Lower lobe of right lung (tissue), 2 donors: ENCODE results near the gene C1orf116. TPM values are rescaled to one million over a fixed set of nuclear protein-coding genes. Genes with fewer than 3 reads are reported as not detected.

Source experiments
- ATAC-seq, 2 donors: fragments of 200-7000 bp; cut with Tn5 transposase; one replicate each; pipeline ENCODE4 v1.9.1; 2020 to 2022; ENCODE audit warnings: mild to moderate bottlenecking in 2 of 2, moderate library complexity in 2 of 2
- DNase-seq: peaks from one replicate; pipeline ENCODE4 v3.0.0-alpha.2; 2020
- H3K27ac ChIP-seq: fragments of 200-600 bp; one replicate; pipeline ENCODE4 v1.8.0; 2022
- H3K27me3 ChIP-seq: fragments of 200-600 bp; one replicate; pipeline ENCODE4 v1.8.0; 2022; ENCODE audit warnings: low read depth
- H3K36me3 ChIP-seq: fragments of 200-600 bp; one replicate; pipeline ENCODE4 v1.8.0; 2022; ENCODE audit warnings: mild to moderate bottlenecking
- H3K4me1 ChIP-seq: fragments of 200-600 bp; one replicate; pipeline ENCODE4 v1.8.0; 2022
- H3K4me3 ChIP-seq: fragments of 200-600 bp; one replicate; pipeline ENCODE4 v1.8.0; 2022; ENCODE audit warnings: mild to moderate bottlenecking
- H3K9me3 ChIP-seq: fragments of 200-600 bp; one replicate; pipeline ENCODE4 v1.8.0; 2022
- intact Hi-C: fragments of 100-400 bp; cut with DNase I; formaldehyde crosslinking; loops from one replicate; pipeline ENCODE4 v1.11.0; 2022
- total RNA-seq: library from RNA; stranded (reverse); fragmentation: NEBNext Ultra II Directional; extraction: Animal tissue kit (Norgen Biotek cat#: 25700); gene quantifications from one replicate; pipeline ENCODE4 v1.2.1, GENCODE V29; 2021
- TF ChIP-seq, protein P1 (sequence below): fragments of 200-600 bp; IDR thresholded peaks from one replicate; pipeline ENCODE4 v1.8.0; 2022; ENCODE audit warnings: antibody characterized with exemption, mild to moderate bottlenecking
- donor health status: DM: no; HTN: yes; CAD: no; lungs with severe emphysema.

C1orf116 gene
- total RNA-seq, 1 donor from 2014 or later = 123 TPM

- ATAC-seq = peak; percentile 86 to 88
- intact Hi-C loops = no loop called here
- DNase-seq = peak; percentile 62
Measured at GRCh38 chr1:206982216-206982615, 50.3 kb downstream of the C1orf116 start.

GRCh38 chr1:206979379-206980043, 53.0 kb downstream of the C1orf116 start:
- no peaks in the 10 kb centered on the region for H3K27me3 ChIP-seq
- no peak overlapping the region for H3K4me3 ChIP-seq
- TF ChIP-seq, protein P1, sequence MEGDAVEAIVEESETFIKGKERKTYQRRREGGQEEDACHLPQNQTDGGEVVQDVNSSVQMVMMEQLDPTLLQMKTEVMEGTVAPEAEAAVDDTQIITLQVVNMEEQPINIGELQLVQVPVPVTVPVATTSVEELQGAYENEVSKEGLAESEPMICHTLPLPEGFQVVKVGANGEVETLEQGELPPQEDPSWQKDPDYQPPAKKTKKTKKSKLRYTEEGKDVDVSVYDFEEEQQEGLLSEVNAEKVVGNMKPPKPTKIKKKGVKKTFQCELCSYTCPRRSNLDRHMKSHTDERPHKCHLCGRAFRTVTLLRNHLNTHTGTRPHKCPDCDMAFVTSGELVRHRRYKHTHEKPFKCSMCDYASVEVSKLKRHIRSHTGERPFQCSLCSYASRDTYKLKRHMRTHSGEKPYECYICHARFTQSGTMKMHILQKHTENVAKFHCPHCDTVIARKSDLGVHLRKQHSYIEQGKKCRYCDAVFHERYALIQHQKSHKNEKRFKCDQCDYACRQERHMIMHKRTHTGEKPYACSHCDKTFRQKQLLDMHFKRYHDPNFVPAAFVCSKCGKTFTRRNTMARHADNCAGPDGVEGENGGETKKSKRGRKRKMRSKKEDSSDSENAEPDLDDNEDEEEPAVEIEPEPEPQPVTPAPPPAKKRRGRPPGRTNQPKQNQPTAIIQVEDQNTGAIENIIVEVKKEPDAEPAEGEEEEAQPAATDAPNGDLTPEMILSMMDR = peak; percentile 44
- no peaks in the 10 kb centered on the region for H3K4me1 ChIP-seq
- no peak overlapping the region for H3K27ac ChIP-seq
- no peaks in the 10 kb centered on the region for H3K36me3 ChIP-seq
- no peaks in the 10 kb centered on the region for H3K9me3 ChIP-seq
- DNase-seq = no peak
- ATAC-seq = peak; percentile 59 to 72
- intact Hi-C loops = no loop called here

More at GRCh38 chr1:206982216-206982615, 50.3 kb downstream of the C1orf116 start:
- TF ChIP-seq, protein P1 = peak; percentile 72
- Histone ChIP-seq H3K9me3 (no peaks in the 10 kb centered on the region), H3K27ac (no peak overlapping the region), H3K36me3 (no peaks in the 10 kb centered on the region), H3K27me3 (no peaks in the 10 kb centered on the region), H3K4me3 (no peak overlapping the region), H3K4me1 (no peaks in the 10 kb centered on the region)

GRCh38 chr1:206978259-206978658, 54.3 kb downstream of the C1orf116 start:
- TF ChIP-seq, protein P1 = no peak
- no peak overlapping the region for H3K27ac ChIP-seq
- ATAC-seq = peak; percentile 40 to 71

DNA sequence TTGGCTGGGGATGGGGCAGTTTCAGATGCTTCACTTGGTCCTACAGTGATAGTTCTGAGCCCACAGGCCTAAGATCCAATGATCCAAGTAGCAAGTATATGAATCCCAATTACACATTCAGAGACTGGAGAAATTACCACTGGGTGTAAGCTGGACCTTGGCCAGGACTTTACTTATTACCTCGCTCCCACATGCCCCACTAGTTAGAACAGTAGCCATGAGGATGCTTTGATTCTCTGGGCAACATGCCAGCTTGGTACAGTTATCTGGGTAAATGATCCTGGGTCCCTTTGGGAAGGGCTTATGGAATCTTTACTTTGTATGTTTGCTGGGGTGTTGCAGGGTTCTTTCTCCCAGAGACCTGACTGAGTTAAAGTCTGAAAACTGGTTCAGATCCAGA, 57.2 kb downstream of the C1orf116 start:
- TF ChIP-seq, protein P1 = no peak
- Histone ChIP-seq H3K4me3 (no peak overlapping the region), H3K4me1 (no peaks in the 10 kb centered on the region), H3K27me3 (no peaks in the 10 kb centered on the region), H3K36me3 (no peaks in the 10 kb centered on the region), H3K27ac (no peak overlapping the region), H3K9me3 (no peaks in the 10 kb centered on the region)
- intact Hi-C loops = no loop called here
- no peak for ATAC-seq
- no peak for DNase-seq

More at GRCh38 chr1:206978259-206978658, 54.3 kb downstream of the C1orf116 start:
- Histone ChIP-seq H3K9me3 (no peaks in the 10 kb centered on the region), H3K4me3 (no peak overlapping the region), H3K36me3 (no peaks in the 10 kb centered on the region), H3K27me3 (no peaks in the 10 kb centered on the region), H3K4me1 (no peaks in the 10 kb centered on the region)
- intact Hi-C loops = no loop called here
- DNase-seq = no peak

- Histone ChIP-seq H3K4me1 (peaks cover 4% of the 10 kb centered on the region), H3K36me3 (no peaks in the 10 kb centered on the region), H3K4me3 (no peak overlapping the region), H3K9me3 (no peaks in the 10 kb centered on the region), H3K27me3 (peaks cover 8% of the 10 kb centered on the region), H3K27ac (no peak overlapping the region)
- intact Hi-C loops = no loop called here
- TF ChIP-seq, protein P1 = no peak
- DNase-seq (no peak), ATAC-seq (no peak)
Measured at GRCh38 chr1:206974140-206974539, 58.4 kb downstream of the C1orf116 start.
